Pancreas (tissue), 10 donors: ENCODE measurements around the gene CRYBG3. TPM values are rescaled to one million over a fixed set of nuclear protein-coding genes. Genes with fewer than 3 reads are reported as not detected.
A peak's percentile ranks its signal among the peaks of the same experiment; 100 is the strongest.

Source experiments
- ATAC-seq, 4 donors: fragments of 200-7000 bp; cut with Tn5 transposase; one replicate each; pipeline versions ENCODE4 v1.8.0 to v1.9.1; 2020; ENCODE audit warnings: mild to moderate bottlenecking in 4 of 4, moderate library complexity in 4 of 4
- DNase-seq, 6 donors: peaks; one replicate each; pipeline ENCODE4 v3.0.0-alpha.2; 2020
- FAIRE-seq: peaks from 2 replicates; lab custom pipeline; 2012; peaks lifted over from hg19 to GRCh38; lab: Jason Lieb, UNC
- H3K27ac ChIP-seq, 4 donors: fragments of 200-600 bp; sonication (generic); 1 replicate in 3 of 4; 2 replicates in 1 of 4; pipeline versions ENCODE4 v1.5.0 to v1.8.0; 2020
- H3K27me3 ChIP-seq, 4 donors: fragments of 200-600 bp; one replicate each; pipeline ENCODE4 v1.8.0; 2021
- H3K36me3 ChIP-seq, 3 donors: fragments of 200-600 bp; sonication (generic) in 1 of 3; one replicate each; pipeline versions ENCODE4 v1.5.0 to v1.8.0; 2020 to 2021
- H3K4me1 ChIP-seq, 3 donors: fragments of 200-600 bp; one replicate each; pipeline ENCODE4 v1.8.0; 2021
- H3K4me3 ChIP-seq, 4 donors: fragments of 200-600 bp; sonication (generic) in 2 of 4; one replicate each; pipeline versions ENCODE4 v1.5.0 to v1.8.0; 2020 to 2021
- H3K9me3 ChIP-seq, 4 donors: fragments of 200-600 bp; one replicate each; pipeline ENCODE4 v1.8.0; 2021
- CTCF ChIP-seq, 4 donors: fragments of 200-600 bp; sonication (generic) in 3 of 4; IDR thresholded peaks; one replicate each; pipeline versions ENCODE4 v1.5.0 to v1.8.0; 2021; ENCODE audit warnings: antibody characterized with exemption in 4 of 4
- WGBS, 2 donors: extraction: QIAGEN DNeasy Blood & Tissue Kit; methylation state at CpG; one replicate each; pipeline ENCODE4 v1.1.7; 2013; 5-methylcytosine and 5-hydroxymethylcytosine counted together
- intact Hi-C, 3 donors: fragments of 100-400 bp; cut with DNase I; formaldehyde crosslinking; loops; one replicate each; pipeline versions ENCODE4 v1.11.1 to v1.14.2; 2022
- polyA plus RNA-seq, 2 donors: library from polyadenylated mRNA; stranded (reverse); fragments of 200-250 nt; gene quantifications; one replicate each; pipeline ENCODE4 v1.2.3, GENCODE V29; 2013
- total RNA-seq, 6 donors: library from RNA; stranded (reverse); fragmentation: NEBNext Ultra II Directional in 4 of 6; extraction: Animal tissue kit (Norgen Biotek cat#: 25700) in 4 of 6; gene quantifications; one replicate each; pipeline versions ENCODE4 v1.2.1 to v1.2.4, GENCODE V29; 2021 to 2023
- donor health status: healthy with polysubstance abuse.
- donor health status: DM: no; HTN: no; CAD: no; lungs with moderate emphysema.
- donor health status: DM: no; HTN: no; CAD: no.
- donor health status: control.
- donor health status: control.
- donor health status: Bipolar disorder and iron deficiency.
- donor health status: DM: yes; HTN: yes; CAD: no.
- donor health status: DM: no; HTN: no; CAD: no.
- donor health status: DM: no; HTN: no; CAD: no.
- donor health status: DM: yes; HTN: yes; CAD: no.

CRYBG3 gene
- total and polyA plus RNA-seq, 8 donors, result 3.1 to 15.2 (median 10.2) TPM

- TF ChIP-seq CTCF (IDR thresholded peaks at IDR 0.05), result no peak
- no peak overlapping the region for H3K27ac ChIP-seq
- DNase-seq, result no peak
- FAIRE-seq, result no peak
- H3K9me3 ChIP-seq, result no peaks in the 10 kb centered on the region
- 96 to 97% methylated on average over 1 of the region's 1 CpG for WGBS, 2 donors
- H3K4me3 ChIP-seq, result no peak overlapping the region
- intact Hi-C loops, result no loop called here
- no peaks in the 10 kb centered on the region for H3K27me3 ChIP-seq
- ATAC-seq, result no peak
- no peaks in the 10 kb centered on the region for H3K36me3 ChIP-seq
- peaks cover 0 to 19% (median 0%) of the 10 kb centered on the region in 3 donors for H3K4me1 ChIP-seq
Measured at GRCh38 chr3:97968376-97968775, 146.6 kb downstream of the CRYBG3 start.

GRCh38 chr3:97969541-97969940 lies 147.7 kb downstream of the CRYBG3 start:
- no peak overlapping the region for H3K27ac ChIP-seq
- no peak for TF ChIP-seq CTCF (IDR thresholded peaks at IDR 0.05)
- H3K27me3 ChIP-seq, result no peaks in the 10 kb centered on the region
- H3K4me3 ChIP-seq, result no peak overlapping the region
- 59 to 61% methylated on average over 5 of the region's 5 CpGs for WGBS, 2 donors
- no peaks in the 10 kb centered on the region for H3K9me3 ChIP-seq
- FAIRE-seq (no peak), DNase-seq (no peak), ATAC-seq (no peak)
- H3K36me3 ChIP-seq, result no peaks in the 10 kb centered on the region
- peaks cover 0 to 19% (median 0%) of the 10 kb centered on the region in 3 donors for H3K4me1 ChIP-seq
- intact Hi-C loops, result no loop called here

- DNase-seq, result no peak
- H3K4me3 ChIP-seq, result peak overlapping the region in 1 of 4 donors; percentile 75
- no peaks in the 10 kb centered on the region for H3K36me3 ChIP-seq
- H3K27ac ChIP-seq, result no peak overlapping the region
- H3K9me3 ChIP-seq, result no peaks in the 10 kb centered on the region
- WGBS, 2 donors, result 56 to 70% methylated on average over 1 of the region's 1 CpG
- FAIRE-seq, result no peak
- intact Hi-C loops, result no loop called here
- no peak for ATAC-seq
- no peak for TF ChIP-seq CTCF (IDR thresholded peaks at IDR 0.05)
- H3K4me1 ChIP-seq, result peaks cover 0 to 19% (median 0%) of the 10 kb centered on the region in 3 donors
- H3K27me3 ChIP-seq, result no peaks in the 10 kb centered on the region
Measured at GRCh38 chr3:97970156-97970555, 148.3 kb downstream of the CRYBG3 start.

GRCh38 chr3:97970956-97971620 lies 149.3 kb downstream of the CRYBG3 start:
- Histone ChIP-seq H3K27ac (peak overlapping the region; percentile 89 to 94 (median 90)), H3K4me1 (peaks cover 0 to 19% (median 0%) of the 10 kb centered on the region in 3 donors), H3K4me3 (peak overlapping the region; percentile 63 to 77 (median 73)), H3K9me3 (no peaks in the 10 kb centered on the region), H3K27me3 (no peaks in the 10 kb centered on the region), H3K36me3 (no peaks in the 10 kb centered on the region)
- FAIRE-seq, result no peak
- intact Hi-C loops, result no loop called here
- 27 to 31% methylated on average over 9 of the region's 9 CpGs for WGBS, 2 donors
- ATAC-seq, result no peak
- DNase-seq, result no peak
- TF ChIP-seq CTCF (IDR thresholded peaks at IDR 0.05), result no peak
